Measurements from ENCODE around the gene NRL.
A peak's percentile ranks its signal among the peaks of the same experiment; 100 is the strongest.

The NRL gene

GRCh38 chr14:24094841-24095270 lies 19.9 kb downstream of the NRL start:
- POLR2A ChIA-PET: interaction anchor here (0.8 to 2.7 kb wide), 7 partner anchors 9 to 66 kb away, joined by 3 to 29 read pairs (median 5); partner anchors contain the start of genes DCAF11, EMC9, IRF9 and NRL
- no peak for DNase-seq (ENCODE audit: extremely low spot score)
- CTCF ChIA-PET: interaction anchor here (0.8 to 13.9 kb wide), 11 partner anchors 10 to 337 kb away, joined by 3 to 246 read pairs (median 3); partner anchors contain the start of genes CARMIL3, DCAF11, EMC9 and MDP1
- no peak for TF ChIP-seq CTCF (IDR thresholded peaks at IDR 0.05; ENCODE audit: control extremely low read depth, extremely low read depth, low read depth, missing control alignments)

DNA sequence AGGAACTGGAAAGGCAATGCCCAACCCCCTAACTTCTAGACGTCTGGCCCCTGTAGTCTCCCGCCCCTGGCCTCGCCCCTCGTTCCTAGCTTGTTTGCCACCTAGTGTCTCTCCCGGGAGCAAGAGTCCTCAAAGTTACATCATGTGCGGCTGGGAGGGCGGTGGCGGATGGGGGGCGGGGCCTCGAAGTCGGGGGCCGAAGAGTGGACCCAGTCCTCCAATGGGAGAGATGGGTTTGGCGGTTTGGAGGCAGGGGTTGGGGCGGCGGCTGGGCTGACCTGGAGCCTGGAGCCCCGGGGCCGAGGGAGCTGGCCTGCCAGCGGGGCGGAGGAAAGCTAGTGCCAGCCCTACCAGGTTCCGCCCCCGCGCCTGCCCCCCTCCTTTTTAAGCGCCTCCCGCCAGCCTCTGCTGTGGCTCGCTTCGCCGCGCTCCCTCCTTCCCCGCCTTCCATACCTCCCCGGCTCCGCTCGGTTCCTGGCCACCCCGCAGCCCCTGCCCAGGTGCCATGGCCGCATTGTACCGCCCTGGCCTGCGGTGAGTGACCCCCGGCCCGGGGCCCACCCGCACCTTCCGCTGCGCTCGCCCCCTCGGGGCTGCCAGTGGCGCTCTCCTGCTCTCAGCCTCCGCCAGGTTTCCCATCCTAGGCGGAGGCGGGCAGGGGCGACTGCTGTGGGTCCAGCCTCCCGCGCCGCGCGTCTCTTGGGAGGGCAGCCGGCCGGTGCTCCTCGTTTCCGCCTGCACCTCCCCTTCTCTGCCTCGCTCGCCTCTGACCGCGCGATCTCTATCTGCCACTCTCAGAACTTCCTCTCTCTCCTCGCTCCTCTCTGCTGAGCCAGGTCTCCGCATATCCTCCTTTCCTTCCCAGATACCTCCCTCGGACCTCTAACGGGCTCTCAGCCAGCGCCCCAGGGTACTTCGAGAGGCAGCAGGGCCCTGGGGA lies 20.6 kb downstream of the NRL start, which contains the start of gene PCK2:
Gene PCK2 (plus strand): TSS at position 411 of the 940 bp plus-strand sequence. CDS start 95 bp downstream, at position 506.
- no peak for TF ChIP-seq CTCF (IDR thresholded peaks at IDR 0.05; ENCODE audit: control extremely low read depth, extremely low read depth, low read depth, missing control alignments)
- ChIA-PET CTCF (interaction anchor here (0.8 to 13.9 kb wide), 13 partner anchors 11 to 337 kb away, joined by 3 to 246 read pairs (median 5); partner anchors contain the start of genes CARMIL3, CPNE6, DCAF11 and EMC9), POLR2A (interaction anchor here (0.9 to 2.7 kb wide), 5 partner anchors 20 to 67 kb away, joined by 3 to 29 read pairs (median 5); partner anchors contain the start of genes DCAF11, IRF9, NRL and PSME1)
- peak; percentile 91 for DNase-seq (ENCODE audit: extremely low spot score)

DNA sequence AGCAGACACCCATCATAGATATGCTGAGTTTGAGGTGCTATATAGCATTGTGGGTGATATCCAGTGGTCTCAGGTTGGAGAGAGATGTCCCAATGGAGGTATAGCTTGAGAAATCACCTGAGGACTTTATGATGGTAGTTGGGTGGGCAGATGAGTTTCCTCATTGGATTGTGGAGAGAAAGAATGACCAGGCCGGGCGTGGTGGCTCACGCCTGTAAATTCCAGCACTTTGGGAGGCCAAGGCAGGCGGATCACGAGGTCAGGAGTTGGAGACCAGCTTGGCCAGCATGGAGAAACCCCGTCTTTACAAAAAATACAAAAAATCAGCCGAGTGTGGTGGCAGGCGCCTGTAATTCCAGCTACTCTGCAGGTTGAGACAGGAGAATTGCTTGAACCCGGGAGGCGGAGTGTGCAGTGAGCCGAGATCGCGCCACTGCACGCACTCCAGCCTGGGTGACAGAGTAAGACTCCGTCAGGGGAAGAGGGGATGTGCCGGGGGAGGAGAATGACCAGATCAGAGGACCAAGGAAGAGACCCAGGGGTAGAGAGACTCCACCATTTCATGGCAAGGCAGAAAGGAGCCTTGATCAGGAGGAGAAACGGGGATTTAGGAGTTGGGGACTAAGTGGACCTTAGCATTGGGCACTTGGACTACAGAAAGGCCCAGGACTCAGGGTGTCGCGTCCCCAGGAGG lies 21.4 kb downstream of the NRL start:
- ChIA-PET POLR2A (interaction anchor here (0.9 to 2.7 kb wide), 2 partner anchors 21 to 42 kb away, joined by 3 to 29 read pairs; partner anchors contain the start of genes DCAF11, NRL and PSME1), CTCF (interaction anchor here (0.7 to 13.9 kb wide), 13 partner anchors 12 to 215 kb away, joined by 3 to 246 read pairs (median 6); partner anchors contain the start of genes CIDEB, CPNE6, DCAF11 and IRF9)
- no peak for TF ChIP-seq CTCF (IDR thresholded peaks at IDR 0.05; ENCODE audit: control extremely low read depth, extremely low read depth, low read depth, missing control alignments)
- no peak for DNase-seq (ENCODE audit: extremely low spot score)

DNA sequence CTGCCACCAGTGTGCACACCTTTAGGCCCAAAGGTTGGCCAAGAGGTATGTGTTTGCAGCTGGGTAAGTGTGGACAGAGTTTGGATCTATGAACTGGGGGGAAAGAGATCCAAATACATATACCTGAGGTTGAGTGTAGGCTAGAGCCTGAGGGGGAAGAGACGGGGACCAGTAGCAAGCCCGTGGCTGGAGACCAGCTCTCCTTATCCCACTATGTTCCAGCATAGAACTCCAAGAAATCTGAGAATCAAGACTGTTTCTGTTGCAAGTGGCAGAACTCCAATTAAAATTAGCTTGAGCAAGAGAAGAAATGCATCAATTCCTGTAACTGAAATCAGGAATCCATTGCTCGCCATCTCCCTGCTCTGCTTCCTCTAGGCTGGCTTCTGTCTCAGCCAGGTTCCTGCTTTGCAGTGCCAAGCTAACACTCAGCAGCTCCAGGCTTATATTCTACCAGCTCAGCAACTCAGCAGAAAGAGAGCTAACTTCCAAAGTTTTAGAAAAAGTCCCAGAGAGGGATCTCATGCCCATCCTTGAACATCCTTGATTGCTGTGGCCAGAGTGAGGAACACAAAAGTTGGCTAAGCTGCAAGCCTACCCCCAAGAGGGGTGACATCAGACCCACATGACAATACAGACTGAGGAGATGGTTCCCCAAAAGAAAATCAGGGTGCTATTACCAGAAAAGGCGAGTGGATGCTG lies 22.1 kb downstream of the NRL start:
- no peak for TF ChIP-seq CTCF (IDR thresholded peaks at IDR 0.05; ENCODE audit: control extremely low read depth, extremely low read depth, low read depth, missing control alignments)
- no peak for DNase-seq (ENCODE audit: extremely low spot score)
- ChIA-PET CTCF (interaction anchor here (0.7 to 13.9 kb wide), 15 partner anchors 12 to 215 kb away, joined by 3 to 246 read pairs (median 4); partner anchors contain the start of genes CARMIL3, CIDEB, CPNE6 and DCAF11), POLR2A (no interaction called here)

GRCh38 chr14:24092110-24092504 lies 22.6 kb downstream of the NRL start:
- DNase-seq (ENCODE audit: extremely low spot score): no peak
- ChIA-PET POLR2A (no interaction called here), CTCF (interaction anchor here (0.8 to 13.9 kb wide), 14 partner anchors 12 to 216 kb away, joined by 3 to 246 read pairs (median 5); partner anchors contain the start of genes CARMIL3, CIDEB, CPNE6 and DCAF11)
- TF ChIP-seq CTCF (IDR thresholded peaks at IDR 0.05; ENCODE audit: control extremely low read depth, extremely low read depth, low read depth, missing control alignments): no peak
